Eye (tissue), 1 donor: ENCODE data around the gene TTC7B.

Source experiments
- DNase-seq: peaks from one replicate; pipeline ENCODE4 v3.0.0-alpha.2; 2015

The TTC7B gene

DNA sequence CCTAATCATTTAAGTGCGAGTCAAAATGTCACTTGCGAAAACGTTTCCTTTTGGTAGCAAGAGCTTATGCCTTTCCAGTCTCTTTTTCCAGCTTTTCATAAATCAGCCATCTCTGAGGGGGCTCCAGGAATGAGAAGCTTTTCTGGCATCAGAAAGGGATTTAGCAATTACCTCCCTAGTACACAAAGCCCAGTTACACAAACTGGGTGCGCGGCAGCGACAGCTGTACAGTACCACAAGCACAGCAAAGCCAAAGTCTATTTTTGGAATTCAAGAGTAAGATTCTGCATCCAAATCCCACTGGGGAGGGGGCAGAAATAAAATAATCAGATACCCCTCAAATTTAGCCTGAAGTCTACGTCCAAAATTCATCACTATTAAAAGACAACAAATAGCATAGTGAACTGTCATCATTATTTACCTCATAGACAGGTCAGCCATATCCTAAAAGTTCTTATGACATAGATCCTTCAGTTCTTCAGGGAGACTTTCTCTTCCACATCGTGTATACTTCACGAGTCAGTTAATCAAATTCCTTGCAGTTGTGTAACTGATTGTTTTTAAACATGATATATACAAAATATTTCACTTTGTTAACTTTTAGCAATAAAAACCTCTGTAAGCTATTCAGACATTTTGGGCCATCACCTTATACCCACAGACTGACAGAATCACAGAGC is 150.8 kb downstream of the TTC7B start:
- DNase-seq, result no peak

- DNase-seq, result no peak
These were observed 151.3 kb downstream of the TTC7B start for GRCh38 chr14:90664911-90665310.

DNA sequence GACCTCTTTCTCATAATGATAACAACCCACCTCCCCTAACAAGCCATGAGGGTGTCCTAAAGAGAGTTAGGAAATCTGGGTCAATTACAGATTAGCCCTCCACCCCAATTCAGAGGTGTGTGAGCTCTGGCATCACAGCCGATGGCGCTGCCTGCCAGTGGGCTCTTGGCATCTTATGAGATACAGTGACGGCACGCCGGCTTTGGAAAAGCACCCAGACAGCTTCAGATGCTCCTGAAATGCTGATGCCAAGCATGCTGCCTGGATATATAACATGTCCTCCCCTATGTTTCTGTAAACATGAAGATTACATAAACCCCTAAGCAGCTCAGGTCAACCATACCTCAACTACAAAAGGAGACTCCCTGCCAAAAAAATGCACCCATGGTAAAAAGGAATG is 152.6 kb downstream of the TTC7B start:
- DNase-seq, result no peak

DNA sequence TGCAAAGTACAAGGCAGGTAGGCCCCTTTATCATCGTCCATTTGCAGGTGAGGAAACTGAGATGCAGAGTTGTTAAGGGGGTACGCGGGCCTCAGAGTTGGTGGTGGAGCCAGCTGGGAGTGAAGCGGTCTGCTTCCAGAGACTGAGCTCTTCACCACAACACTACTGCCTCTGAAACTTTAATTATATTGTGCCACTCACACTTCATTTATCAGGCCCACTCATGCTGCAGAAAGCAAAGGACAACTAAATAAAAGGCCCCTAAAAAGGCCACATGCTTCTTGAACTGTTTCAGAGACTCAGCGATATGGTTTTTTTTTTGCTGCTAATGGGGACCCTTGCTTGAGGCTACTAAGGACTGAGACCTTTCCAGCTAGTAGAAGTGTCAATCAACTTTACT is 153.1 kb downstream of the TTC7B start:
- DNase-seq, result no peak

DNA sequence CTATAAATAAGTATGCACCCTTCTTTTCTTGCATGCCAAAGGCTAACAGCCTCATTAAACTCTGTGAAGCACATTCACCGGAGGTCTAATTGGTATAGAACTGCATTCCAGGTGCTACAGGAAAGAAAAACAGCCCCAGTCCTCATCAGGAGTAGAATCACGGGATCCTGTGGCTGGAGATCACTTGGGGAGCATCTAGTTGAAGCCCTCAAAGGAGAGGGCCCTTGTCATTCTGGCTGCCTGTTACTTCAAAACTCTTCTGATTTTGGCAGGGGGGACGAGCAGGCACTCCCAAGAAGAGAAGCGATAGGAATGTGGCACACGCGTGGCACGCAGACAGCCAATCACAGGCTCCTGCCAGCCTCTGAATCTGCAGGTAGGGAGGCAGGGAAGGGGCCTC is 154.4 kb downstream of the TTC7B start:
- DNase-seq, result no peak

DNA sequence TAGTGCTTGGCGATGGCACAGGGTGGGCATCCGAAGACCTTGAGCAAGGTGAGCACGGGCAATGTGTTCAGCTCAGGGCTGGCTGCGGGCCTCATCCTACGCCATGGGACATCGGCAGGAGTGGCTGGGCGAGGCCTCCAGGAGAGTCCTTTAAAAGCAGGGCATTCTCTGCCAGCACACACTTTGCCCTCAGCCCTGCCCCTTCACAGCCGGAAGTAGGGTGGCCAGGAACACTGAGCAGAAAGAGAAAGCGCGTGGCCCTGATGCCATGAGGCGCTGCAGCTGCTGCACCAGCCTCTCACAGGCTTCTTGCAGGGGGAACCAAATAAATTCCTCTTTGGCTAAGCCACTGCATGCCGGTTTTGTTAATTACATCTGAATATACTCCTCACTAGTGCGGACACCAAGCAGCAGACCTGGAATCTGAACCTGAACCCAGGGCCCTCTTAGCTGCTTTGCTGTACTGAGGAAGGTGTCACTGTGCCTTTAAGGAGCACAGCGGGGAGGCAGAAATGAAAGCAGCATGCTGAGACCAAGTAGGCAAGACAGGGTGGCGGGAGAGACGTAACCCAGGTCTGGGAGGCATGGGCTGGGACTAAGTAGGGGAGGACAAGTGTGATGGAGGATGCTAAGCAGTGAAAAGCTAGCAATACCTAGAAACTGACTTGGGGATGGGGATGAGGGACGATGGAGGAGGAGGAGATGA is 155.2 kb downstream of the TTC7B start:
- DNase-seq, result no peak

GRCh38 chr14:90659156-90659555 is 157.1 kb downstream of the TTC7B start:
- no peak for DNase-seq

DNA sequence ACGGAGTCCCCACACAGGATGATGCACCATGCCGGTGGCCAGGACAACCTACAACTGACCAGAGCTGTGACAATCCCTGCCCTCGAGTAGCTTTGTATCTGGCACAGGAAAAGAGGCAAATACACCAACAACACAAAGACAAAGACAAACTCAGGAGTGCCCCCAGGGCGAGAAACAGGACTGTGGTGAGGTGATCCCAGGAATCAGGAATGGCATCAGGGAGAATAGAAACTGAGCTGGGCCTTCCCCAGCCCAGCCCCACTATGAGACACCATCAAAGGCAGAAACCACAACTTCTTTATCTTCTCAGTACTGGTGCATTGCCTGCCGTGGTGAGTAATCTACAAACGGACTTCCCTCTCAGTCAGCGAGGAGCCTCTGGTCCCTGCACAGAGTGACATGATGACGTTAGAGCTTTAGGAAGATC is 157.7 kb downstream of the TTC7B start:
- DNase-seq, result no peak

GRCh38 chr14:90656973-90657372 is 159.3 kb downstream of the TTC7B start:
- no peak for DNase-seq

DNA sequence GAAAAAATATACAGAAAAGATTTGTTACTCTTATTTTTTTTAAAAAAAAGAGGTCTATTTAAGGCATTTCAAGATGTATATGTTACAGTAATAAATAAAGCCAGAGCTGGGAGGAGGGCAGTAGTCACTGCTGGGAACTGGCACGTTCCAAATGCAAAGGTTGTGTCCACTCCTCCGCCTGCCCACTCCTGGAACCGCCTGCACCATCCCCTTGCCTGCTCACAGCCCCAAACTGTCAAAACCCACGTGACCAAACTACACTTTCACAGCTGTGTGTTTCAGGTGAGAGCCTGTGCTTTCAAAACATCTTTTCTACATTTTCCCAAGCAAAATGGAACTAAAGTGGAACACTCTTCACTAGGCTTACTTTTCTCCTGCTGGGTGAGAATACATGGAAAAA is 160.4 kb downstream of the TTC7B start:
- no peak for DNase-seq

DNA sequence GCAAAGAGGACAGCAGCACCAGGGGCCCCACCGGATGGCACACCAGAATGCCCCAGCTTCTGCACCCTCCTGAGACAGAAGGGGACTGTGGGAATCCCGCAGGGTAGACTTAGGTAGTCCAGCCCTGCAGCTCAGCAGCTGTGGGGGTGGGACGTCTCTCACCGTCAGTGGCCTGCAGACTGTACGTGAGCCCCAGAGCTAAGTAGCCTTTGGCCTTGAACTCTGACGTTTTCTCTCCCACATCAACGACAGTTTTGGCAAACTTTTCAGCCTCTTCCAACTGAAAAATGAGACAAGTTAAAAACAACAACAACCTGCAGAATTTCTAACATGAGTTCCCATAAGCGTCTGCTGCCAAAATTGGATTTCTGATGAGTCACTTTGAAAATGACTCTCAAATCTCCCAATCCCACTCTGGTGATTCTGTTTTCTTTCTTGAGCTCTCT is 161.4 kb downstream of the TTC7B start:
- DNase-seq, result no peak

GRCh38 chr14:90652626-90653025 is 163.6 kb downstream of the TTC7B start:
- no peak for DNase-seq

GRCh38 chr14:90651976-90652560 is 164.2 kb downstream of the TTC7B start:
- DNase-seq, result no peak

DNA sequence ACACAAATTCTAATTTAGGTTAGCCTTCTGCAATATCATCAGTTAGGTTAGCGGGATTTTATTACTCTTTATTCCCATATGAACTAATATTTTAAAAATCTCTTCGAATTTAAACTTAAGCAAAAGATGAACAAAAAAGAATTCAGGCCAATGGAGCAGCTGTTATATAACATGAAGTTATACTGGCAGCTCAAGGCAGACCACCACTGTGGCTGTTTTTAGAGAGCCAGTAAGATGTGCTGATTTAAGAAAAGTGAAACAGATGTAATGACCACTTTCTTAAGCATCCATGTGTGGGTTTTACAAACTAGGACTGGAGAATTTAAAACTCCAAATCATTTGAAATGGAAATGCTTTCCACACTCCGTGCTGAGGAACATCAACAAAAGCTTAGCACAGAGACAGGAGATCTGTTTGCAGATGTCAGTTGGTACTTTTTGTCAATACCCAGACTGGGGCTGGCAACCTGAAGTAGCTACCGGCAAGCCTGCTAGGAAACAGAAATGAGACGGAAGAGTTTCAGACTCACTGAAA is 164.9 kb downstream of the TTC7B start:
- no peak for DNase-seq

DNA sequence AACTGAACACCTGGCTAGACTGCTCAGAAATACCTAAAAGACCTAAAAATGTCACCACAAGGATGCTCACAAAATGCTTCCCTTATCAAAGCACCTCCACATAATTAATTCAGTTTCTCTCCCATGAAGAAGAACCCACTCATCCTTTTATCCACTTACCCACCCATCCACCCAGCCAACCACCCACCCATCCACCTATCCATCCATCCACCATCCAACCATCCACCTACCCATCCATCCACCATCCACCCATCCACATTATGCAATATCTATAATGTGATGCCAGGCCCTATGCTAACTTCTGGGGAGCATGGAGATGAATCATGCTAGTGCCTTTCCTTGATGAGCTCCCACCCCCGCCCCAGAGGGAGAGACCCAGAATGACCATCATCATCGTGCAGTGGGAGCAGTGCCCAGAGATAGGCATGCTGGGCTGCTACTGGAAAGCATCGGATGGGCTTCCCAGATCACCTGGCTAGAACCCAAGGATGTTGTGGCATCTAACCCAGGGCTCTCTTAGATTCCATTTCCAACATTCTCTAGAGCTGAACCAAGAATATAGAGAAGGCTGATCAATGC is 166.6 kb downstream of the TTC7B start:
- no peak for DNase-seq

DNA sequence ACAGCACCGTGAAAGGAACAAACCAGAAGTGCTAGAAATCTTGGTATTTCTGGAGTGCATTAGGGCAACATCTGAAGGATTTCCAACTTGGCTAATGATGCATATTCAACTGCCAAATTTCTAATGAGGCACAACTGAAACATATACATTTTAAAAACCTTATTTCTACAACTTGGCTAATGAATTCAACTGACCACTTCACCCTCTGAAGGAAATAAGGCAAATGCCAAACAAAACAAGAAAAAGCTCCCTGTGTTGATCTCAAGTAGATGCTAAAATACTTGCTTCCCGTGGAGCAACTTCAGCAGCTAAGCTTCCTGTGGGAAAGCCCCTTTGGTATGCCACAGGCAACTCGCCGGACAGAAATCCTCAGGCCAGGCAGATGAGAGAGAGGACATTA is 167.1 kb downstream of the TTC7B start:
- no peak for DNase-seq

- DNase-seq, result no peak
These were observed 167.8 kb downstream of the TTC7B start for GRCh38 chr14:90648421-90648820.

DNA sequence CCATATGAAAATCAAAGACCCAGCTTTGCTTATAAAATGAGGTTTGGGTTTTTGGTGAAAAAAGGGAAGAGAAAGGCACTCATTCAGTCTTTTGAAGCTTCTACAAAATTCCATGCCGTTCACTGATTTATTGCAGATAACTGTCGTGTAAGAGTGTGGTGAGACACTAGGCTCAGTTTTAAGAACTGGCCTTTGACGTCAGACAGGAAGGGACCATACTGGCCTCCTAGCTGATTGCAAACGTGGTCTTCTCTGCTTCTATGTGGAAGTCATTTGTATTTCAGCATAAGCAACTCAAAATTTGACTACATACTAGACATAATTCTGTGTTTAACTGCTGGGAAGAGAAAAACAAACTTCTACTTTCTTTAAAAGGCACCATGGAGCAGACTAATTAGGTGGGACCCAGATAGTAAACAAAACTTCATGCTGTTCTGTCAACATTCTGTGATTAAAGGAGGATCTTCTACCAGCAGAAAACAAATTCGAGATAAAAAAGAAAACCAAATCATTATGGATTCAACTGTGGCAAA is 168.7 kb downstream of the TTC7B start:
- no peak for DNase-seq

DNA sequence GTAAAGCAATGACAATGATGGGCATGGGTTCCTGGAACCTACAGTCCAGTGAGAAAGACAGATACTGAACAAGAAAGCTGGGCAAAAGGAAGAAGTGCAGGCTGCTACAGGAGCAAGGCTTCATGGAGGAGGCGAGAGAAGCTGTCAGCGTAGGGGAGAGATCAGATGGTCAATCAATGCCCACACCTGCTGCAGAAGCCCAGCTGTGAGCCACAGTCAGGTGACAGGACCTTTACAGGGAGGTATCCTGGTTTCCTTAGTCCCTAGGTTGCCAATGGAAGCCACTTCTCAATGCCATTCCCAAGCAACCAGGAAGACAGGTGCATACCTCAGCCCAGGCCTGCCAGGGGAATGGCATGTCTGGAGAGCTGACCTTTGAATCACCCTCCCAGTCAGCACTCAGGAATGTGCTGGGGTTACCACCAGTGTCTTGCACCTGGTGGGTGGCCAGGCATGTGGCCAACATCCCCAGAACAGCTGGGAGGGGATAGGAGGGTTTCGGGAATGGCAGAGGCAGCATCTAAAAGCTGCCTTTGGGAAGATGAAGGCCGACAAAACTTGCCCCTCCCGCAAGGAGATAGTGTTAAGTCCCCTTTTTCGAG is 170.3 kb downstream of the TTC7B start:
- no peak for DNase-seq

DNA sequence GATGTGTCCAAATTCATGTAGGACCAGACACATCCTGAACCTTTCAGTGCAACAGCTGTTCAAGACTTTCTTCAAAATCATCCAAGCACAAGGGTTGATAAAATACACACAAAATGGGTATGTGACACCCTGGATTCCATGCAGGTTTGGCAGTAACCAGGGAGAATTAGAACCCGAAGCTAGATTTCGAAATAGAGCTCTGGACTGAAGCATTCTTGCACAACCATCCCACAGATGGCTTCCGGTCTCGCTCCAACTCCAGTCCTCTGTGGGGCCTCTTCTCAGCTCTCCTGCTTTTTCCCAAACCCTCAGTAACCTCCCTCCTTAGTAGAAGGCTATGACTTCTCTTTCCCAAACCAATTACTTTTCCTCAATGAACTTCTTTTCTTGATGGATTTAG is 171.3 kb downstream of the TTC7B start:
- DNase-seq, result no peak

DNA sequence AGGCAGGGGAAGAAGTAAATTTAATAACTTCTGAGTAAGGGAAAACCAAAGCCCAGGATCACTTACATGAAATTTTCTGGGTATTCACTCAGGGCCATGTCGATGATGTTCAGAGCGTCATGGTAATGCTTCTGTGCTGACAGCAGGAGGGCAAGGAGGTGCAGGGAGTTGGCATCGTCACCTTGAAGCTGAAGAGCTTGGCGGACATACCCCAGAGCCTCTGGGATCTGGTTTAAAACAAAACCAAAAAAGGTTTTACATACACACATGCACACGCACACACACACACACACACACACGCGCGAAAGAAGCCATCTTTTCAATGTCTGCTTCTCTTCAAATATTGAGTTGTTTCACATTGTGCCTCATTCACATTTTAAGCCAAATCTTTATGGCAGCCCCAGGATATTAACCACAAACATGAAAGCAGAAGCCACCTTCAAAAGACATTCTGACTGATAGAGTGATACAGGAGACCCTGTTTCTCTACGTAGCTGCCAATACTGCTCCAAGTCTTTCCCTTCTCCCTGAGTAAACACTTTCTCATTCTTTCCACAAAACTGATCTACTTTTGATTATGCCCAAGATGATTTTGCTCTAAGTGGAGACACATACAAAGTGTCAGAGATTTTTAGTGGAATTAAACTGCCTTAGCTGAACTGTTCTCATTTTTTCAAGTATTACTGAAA is 172.1 kb downstream of the TTC7B start:
- DNase-seq, result no peak

DNA sequence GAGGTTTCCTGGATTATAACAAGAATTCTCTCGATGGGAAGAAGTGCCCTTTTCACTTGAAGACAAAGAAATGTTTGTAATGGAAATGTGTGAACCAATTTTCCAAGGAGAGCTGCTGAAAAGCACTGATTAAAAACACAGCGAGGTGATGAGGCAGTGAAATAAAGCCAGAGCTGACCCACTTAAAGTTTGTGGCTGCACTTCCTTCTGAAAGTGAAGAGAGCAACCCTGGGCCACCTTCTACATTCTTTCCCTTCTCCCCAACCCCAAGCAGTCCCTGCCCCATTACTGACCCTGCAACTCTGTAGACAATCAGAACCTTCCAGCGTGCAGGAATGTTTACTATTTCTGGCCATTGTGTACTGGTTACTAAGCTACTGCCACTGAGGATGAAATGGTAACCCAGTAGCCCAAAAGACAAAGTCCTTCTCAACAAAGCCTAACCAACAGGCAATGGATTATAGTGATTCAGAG is 173.9 kb downstream of the TTC7B start:
- DNase-seq, result no peak
